Left colon (tissue), 2 donors: ENCODE data around the gene KCNH8. TPM values are rescaled to one million over a fixed set of nuclear protein-coding genes. Genes with fewer than 3 reads are reported as not detected.
A peak's percentile ranks its signal among the peaks of the same experiment; 100 is the strongest.

ENCODE experiments used
- ATAC-seq: fragments of 200-7000 bp; cut with Tn5 transposase; one replicate; pipeline ENCODE4 v1.9.1; 2020; ENCODE audit warnings: mild to moderate bottlenecking, moderate library complexity
- DNase-seq, 2 donors: peaks; one replicate each; pipeline ENCODE4 v3.0.0-alpha.2; 2020
- intact Hi-C, 2 donors: fragments of 100-400 bp; cut with DNase I in 1 of 2; cut with micrococcal nuclease in 1 of 2; formaldehyde crosslinking; loops; one replicate each; pipeline versions ENCODE4 v1.11.2 to v1.14.0; 2022; cut with DNase I, micrococcal nuclease
- microRNA-seq, 2 donors: library from miRNA; unstranded; fragments of <30 nt; microRNA quantifications; one replicate each; pipeline versions ENCODE4 v1.1.0 to v1.2.0, GENCODE V29; 2020
- total RNA-seq, 2 donors: library from RNA; stranded (reverse); fragmentation: NEBNext Ultra II Directional; extraction: Animal tissue kit (Norgen Biotek cat#: 25700); gene quantifications; one replicate each; pipeline ENCODE4 v1.2.1, GENCODE V29; 2021
- donor health status: DM: no; HTN: no; CAD: no.
- donor health status: DM: yes; HTN: yes; CAD: no.

The KCNH8 gene
- total RNA-seq, 2 donors from 2014 or later: 0.92 TPM

GRCh38 chr3:19539518-19540392 is 391.4 kb downstream of the KCNH8 start:
- DNase-seq: no peak
- ATAC-seq: peak; percentile 91
- intact Hi-C loops: no loop called here

- ATAC-seq (no peak), DNase-seq (no peak)
- intact Hi-C loops: no loop called here
These were observed 392.2 kb downstream of the KCNH8 start for GRCh38 chr3:19540464-19540863.

GRCh38 chr3:19541284-19541683 is 393.0 kb downstream of the KCNH8 start:
- ATAC-seq: no peak
- DNase-seq: no peak
- intact Hi-C loops: no loop called here

GRCh38 chr3:19543212-19543841 is 395.0 kb downstream of the KCNH8 start:
- DNase-seq (no peak), ATAC-seq (peak; percentile 51)
- intact Hi-C loops: no loop called here

- intact Hi-C loops: no loop called here
- ATAC-seq: peak; percentile 89
- DNase-seq: peak in 1 of 2 donors; percentile 16
These were observed 399.6 kb downstream of the KCNH8 start for GRCh38 chr3:19547665-19548464.

- no peak for DNase-seq
- no peak for ATAC-seq
- intact Hi-C loops: no loop called here
These were observed 411.6 kb downstream of the KCNH8 start for GRCh38 chr3:19559724-19560442.

- ATAC-seq (no peak), DNase-seq (no peak)
- intact Hi-C loops: no loop called here
These were observed 425.3 kb downstream of the KCNH8 start for GRCh38 chr3:19573644-19574043.

GRCh38 chr3:19574268-19574667 is 426.0 kb downstream of the KCNH8 start:
- ATAC-seq (no peak), DNase-seq (no peak)
- intact Hi-C loops: no loop called here

GRCh38 chr3:19576343-19576742 is 428.0 kb downstream of the KCNH8 start:
- intact Hi-C loops: no loop called here
- ATAC-seq: no peak
- DNase-seq: no peak

Small RNA genes within 50 kb of the gene (microRNA-seq; reads per million reads assigned to microRNA genes)
- 0 reads per million in 2 donors for gene MIR4791
